ENCODE data around the gene ABCB9. TPM values are rescaled to one million over a fixed set of nuclear protein-coding genes. Genes with fewer than 3 reads are reported as not detected.

Gene ABCB9
- total RNA-seq, 4 donors from 2014 or later = 1.7 to 6.2 (median 4.2) TPM

- intact Hi-C loops (cut with DNase I) = no loop called here
- TF ChIP-seq CTCF (IDR thresholded peaks at IDR 0.05) (no peak), POLR2AphosphoS5 (IDR thresholded peaks at IDR 0.05) (no peak), EP300 (IDR thresholded peaks at IDR 0.05) (no peak), POLR2A (IDR thresholded peaks at IDR 0.05; ENCODE audit: low read depth) (no peak)
These were observed 44.3 kb downstream of the ABCB9 start for GRCh38 chr12:122921917-122922316.

GRCh38 chr12:122920687-122921086 lies 45.6 kb downstream of the ABCB9 start:
- 97% methylated on average over 5 of the region's 5 CpGs for WGBS
- TF ChIP-seq EP300 (IDR thresholded peaks at IDR 0.05) (no peak), CTCF (IDR thresholded peaks at IDR 0.05) (no peak), POLR2AphosphoS5 (IDR thresholded peaks at IDR 0.05) (no peak), POLR2A (IDR thresholded peaks at IDR 0.05; ENCODE audit: low read depth) (no peak)
- no peak overlapping the region for H3K4me3 ChIP-seq
- H3K36me3 ChIP-seq = no peaks in the 10 kb centered on the region
- intact Hi-C loops (cut with DNase I) = no loop called here
- H3K9me3 ChIP-seq = no peaks in the 10 kb centered on the region
- peaks cover 13 to 36% (median 23%) of the 10 kb centered on the region in 4 donors for H3K4me1 ChIP-seq
- H3K27me3 ChIP-seq = no peaks in the 10 kb centered on the region
- no peak for DNase-seq (ENCODE audit: extremely low spot score)
- H3K27ac ChIP-seq (replicated peaks in 1 of 4) = no peak overlapping the region

More at GRCh38 chr12:122921917-122922316, 44.3 kb downstream of the ABCB9 start:
- Histone ChIP-seq H3K9me3 (no peaks in the 10 kb centered on the region), H3K4me3 (no peak overlapping the region), H3K27me3 (no peaks in the 10 kb centered on the region), H3K4me1 (peaks cover 13 to 23% (median 21%) of the 10 kb centered on the region in 4 donors), H3K27ac (replicated peaks in 1 of 4) (no peak overlapping the region), H3K36me3 (no peaks in the 10 kb centered on the region)
- no peak for DNase-seq (ENCODE audit: extremely low spot score)
- 73% methylated on average over 8 of the region's 8 CpGs for WGBS

GRCh38 chr12:122918827-122919226 lies 47.4 kb downstream of the ABCB9 start:
- Histone ChIP-seq H3K36me3 (no peaks in the 10 kb centered on the region), H3K9me3 (no peaks in the 10 kb centered on the region), H3K4me1 (peaks cover 13 to 39% (median 23%) of the 10 kb centered on the region in 4 donors), H3K27ac (replicated peaks in 1 of 4) (peak overlapping the region in 1 of 4 donors; percentile 78), H3K27me3 (no peaks in the 10 kb centered on the region), H3K4me3 (no peak overlapping the region)
- TF ChIP-seq CTCF (IDR thresholded peaks at IDR 0.05) (no peak), EP300 (IDR thresholded peaks at IDR 0.05) (no peak), POLR2AphosphoS5 (IDR thresholded peaks at IDR 0.05) (no peak), POLR2A (IDR thresholded peaks at IDR 0.05; ENCODE audit: low read depth) (no peak)
- intact Hi-C loops (cut with DNase I) = no loop called here
- WGBS = 39% methylated on average over 2 of the region's 2 CpGs
- no peak for DNase-seq (ENCODE audit: extremely low spot score)

- no peaks in the 10 kb centered on the region for H3K9me3 ChIP-seq
- H3K4me3 ChIP-seq = peak overlapping the region in 1 of 4 donors; percentile 4
- no peaks in the 10 kb centered on the region for H3K27me3 ChIP-seq
- 10% methylated on average over 8 of the region's 9 CpGs for WGBS
- no peak for DNase-seq (ENCODE audit: extremely low spot score)
- TF ChIP-seq POLR2A (IDR thresholded peaks at IDR 0.05; ENCODE audit: low read depth) = no peak
- peak; percentile 49 to 51 for TF ChIP-seq POLR2AphosphoS5 (IDR thresholded peaks at IDR 0.05)
- no peaks in the 10 kb centered on the region for H3K36me3 ChIP-seq
- H3K27ac ChIP-seq (replicated peaks in 1 of 4) = peak overlapping the region; percentile 62 to 82 (median 74)
- intact Hi-C loops (cut with DNase I) = no loop called here
- H3K4me1 ChIP-seq = peaks cover 13 to 39% (median 23%) of the 10 kb centered on the region in 4 donors
These were observed 48.6 kb downstream of the ABCB9 start for GRCh38 chr12:122917507-122918121.

- no peak for DNase-seq (ENCODE audit: extremely low spot score)
- no peak overlapping the region for H3K27ac ChIP-seq (replicated peaks in 1 of 4)
- peaks cover 0 to 6% (median 2%) of the 10 kb centered on the region in 4 donors for H3K4me1 ChIP-seq
- H3K27me3 ChIP-seq = no peaks in the 10 kb centered on the region
- no peaks in the 10 kb centered on the region for H3K9me3 ChIP-seq
- 68% methylated on average over 12 of the region's 12 CpGs for WGBS
- no peak for TF ChIP-seq POLR2A (IDR thresholded peaks at IDR 0.05; ENCODE audit: low read depth)
- no peak for TF ChIP-seq POLR2AphosphoS5 (IDR thresholded peaks at IDR 0.05)
- no peak for TF ChIP-seq EP300 (IDR thresholded peaks at IDR 0.05)
- TF ChIP-seq CTCF (IDR thresholded peaks at IDR 0.05) = no peak
- H3K4me3 ChIP-seq = no peak overlapping the region
- intact Hi-C loops (cut with DNase I) = no loop called here
- H3K36me3 ChIP-seq = no peaks in the 10 kb centered on the region
These were observed 56.6 kb downstream of the ABCB9 start for GRCh38 chr12:122909442-122910288.

Measured in esophagus muscularis mucosa (tissue), 4 donors.